GM18526 (cell line): Measurements from ENCODE around the gene KRTAP12-1.

Experiments used
- POLR2A ChIP-seq: IDR thresholded peaks from 3 replicates; pipeline ENCODE4 v1.6.1; 2011; ENCODE audit not compliant: insufficient read length; ENCODE audit errors: extremely low read depth

The KRTAP12-1 gene

GRCh38 chr21:44716984-44717383 is 35.0 kb upstream of the KRTAP12-1 start:
- no peak for TF ChIP-seq POLR2A

GRCh38 chr21:44714905-44715304 is 32.9 kb upstream of the KRTAP12-1 start:
- TF ChIP-seq POLR2A: no peak

- TF ChIP-seq POLR2A: no peak
These were observed 31.9 kb upstream of the KRTAP12-1 start for GRCh38 chr21:44713846-44714245.

- TF ChIP-seq POLR2A: no peak
These were observed 31.2 kb upstream of the KRTAP12-1 start for GRCh38 chr21:44713130-44713529.

GRCh38 chr21:44712203-44713028 is 30.5 kb upstream of the KRTAP12-1 start:
- TF ChIP-seq POLR2A: no peak

- no peak for TF ChIP-seq POLR2A
These were observed 29.6 kb upstream of the KRTAP12-1 start, which contains the start of gene TSPEAR for GRCh38 chr21:44711327-44712202. Gene TSPEAR (minus strand): TSS chr21:44711572. CDS start chr21:44711514, 58 bp downstream.

- TF ChIP-seq POLR2A: no peak
These were observed 28.9 kb upstream of the KRTAP12-1 start for GRCh38 chr21:44710756-44711326.

- no peak for TF ChIP-seq POLR2A
These were observed 28.3 kb upstream of the KRTAP12-1 start for GRCh38 chr21:44710294-44710665.

- TF ChIP-seq POLR2A: no peak
These were observed 27.7 kb upstream of the KRTAP12-1 start for GRCh38 chr21:44709426-44710293.

- TF ChIP-seq POLR2A: no peak
These were observed 27.0 kb upstream of the KRTAP12-1 start for GRCh38 chr21:44708866-44709425.

GRCh38 chr21:44708213-44708865 is 26.4 kb upstream of the KRTAP12-1 start:
- no peak for TF ChIP-seq POLR2A

- no peak for TF ChIP-seq POLR2A
These were observed 25.0 kb upstream of the KRTAP12-1 start for GRCh38 chr21:44706706-44707581.

- no peak for TF ChIP-seq POLR2A
These were observed 24.2 kb upstream of the KRTAP12-1 start for GRCh38 chr21:44706026-44706705.

- no peak for TF ChIP-seq POLR2A
These were observed 22.7 kb upstream of the KRTAP12-1 start for GRCh38 chr21:44704636-44705001.
